ENCODE data around the gene SLIT3.
A peak's percentile ranks its signal among the peaks of the same experiment; 100 is the strongest.

The SLIT3 gene

DNA sequence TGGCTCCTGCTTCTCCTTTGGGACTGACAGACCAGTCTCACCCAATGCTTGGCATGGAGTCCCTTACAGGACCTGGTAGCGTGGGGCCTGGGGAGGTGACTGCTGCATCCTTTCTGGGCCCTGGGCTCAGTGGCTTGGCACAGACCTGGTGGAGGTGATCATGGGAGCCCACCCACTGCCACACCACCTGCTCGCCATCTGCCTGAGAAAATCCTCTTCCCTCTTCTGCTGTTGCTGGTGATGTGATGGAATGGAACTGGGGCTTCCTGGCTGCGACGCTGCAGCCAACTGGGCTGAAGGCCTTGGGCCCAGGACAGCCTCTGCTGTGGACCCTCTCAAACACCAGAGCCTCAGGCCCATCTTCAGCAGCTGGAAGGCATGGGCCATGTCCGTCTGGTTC, 599.3 kb downstream of the SLIT3 start:
- no peak for DNase-seq (ENCODE audit: low spot score)

DNA sequence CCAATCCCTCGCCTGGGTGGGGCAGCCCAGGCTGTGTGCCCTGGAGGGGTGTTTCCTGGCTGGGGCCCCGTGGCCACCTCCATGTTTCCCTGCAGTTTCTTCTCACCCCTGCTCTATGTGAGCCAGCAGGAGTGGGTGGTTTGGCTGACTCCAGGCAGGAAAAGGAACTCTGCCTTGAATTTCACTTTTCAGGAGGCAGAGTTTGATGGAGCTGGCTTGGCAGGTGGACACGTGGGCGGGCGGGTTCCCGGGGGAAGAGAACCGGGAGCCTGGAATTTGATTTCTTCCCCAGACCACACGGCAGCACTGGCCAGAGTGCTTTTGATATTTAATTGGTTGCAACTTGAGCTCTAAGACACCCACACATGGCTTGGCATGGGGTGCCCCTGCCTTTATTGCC, 601.9 kb downstream of the SLIT3 start:
- DNase-seq (ENCODE audit: low spot score): peak; percentile 86

DNA sequence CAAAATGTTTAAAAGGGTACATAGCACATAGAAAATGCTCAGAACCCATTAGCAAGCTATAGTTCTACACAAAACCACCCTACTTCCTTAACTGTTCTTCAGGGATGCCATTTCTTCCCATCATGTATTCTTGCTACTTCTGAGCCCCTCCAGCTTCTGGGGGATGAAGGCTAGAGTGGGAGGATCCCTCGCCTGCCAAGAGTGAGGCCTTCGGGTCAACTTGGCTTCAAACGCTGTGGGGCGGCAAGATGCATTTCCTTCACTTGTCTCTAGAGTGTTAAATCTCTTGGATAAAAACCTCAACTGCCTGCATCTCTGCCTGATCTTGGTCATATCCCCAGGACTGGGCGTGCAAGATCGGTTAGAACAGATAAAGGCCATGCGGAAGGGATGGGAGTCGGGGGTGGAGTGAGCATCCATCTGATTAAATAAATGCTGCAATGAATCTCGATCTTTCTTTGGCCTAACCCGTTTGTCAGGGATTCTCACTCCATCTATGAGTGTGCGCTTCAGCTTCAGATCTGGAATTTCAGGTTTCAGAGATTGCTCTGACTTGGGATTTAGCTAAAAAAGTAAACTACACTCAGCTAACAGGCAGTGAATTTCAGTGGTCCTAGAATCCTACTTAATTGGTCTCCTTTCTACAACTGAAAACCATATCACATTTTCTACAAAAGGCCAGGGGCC, 603.8 kb downstream of the SLIT3 start:
- no peak for DNase-seq (ENCODE audit: low spot score)

DNA sequence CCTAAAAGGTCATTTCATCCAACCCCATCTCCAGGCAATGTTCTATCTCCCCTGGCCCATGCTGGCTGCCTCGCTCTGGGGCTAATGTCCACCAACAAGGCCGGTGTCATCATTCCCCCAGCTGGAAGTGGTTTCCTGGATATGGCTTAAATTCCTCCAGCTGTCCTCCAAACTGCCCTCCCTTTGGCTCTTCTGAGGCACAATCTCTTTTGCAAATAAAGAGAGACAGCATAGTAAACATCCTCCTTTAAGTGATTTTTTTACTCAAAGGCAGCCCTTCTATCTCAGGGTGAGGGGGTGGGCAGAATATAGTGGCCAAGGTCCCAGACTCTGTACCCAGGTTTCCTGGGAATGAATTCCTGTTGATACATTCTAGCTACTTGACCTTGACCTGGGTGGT, 604.3 kb downstream of the SLIT3 start:
- no peak for DNase-seq (ENCODE audit: low spot score)

DNA sequence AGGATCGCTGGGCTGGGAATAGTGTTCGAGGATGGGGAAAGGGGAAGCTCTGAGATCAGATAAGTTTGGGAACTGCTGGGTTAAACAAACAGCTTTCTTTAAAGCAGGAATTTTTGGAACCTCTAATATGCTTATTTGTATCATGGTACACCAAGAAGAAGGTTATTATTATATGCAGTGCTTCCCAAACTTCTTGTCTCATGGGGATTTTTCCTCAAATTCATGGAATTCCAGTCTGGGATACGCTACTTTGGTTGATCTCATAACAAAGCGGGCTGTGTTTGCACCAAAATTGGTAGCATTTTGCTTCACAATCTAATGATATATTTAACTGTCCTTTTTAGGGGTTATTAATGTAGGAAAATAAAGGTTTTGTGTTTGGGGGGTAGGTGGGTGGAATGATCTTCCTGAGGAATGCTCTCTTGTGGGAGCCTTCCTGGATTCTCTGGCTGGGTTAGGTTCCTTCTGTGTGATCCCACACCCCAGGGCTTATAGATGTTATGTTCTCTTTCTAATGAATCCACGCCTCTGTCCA, 605.6 kb downstream of the SLIT3 start:
- no peak for DNase-seq (ENCODE audit: low spot score)

DNA sequence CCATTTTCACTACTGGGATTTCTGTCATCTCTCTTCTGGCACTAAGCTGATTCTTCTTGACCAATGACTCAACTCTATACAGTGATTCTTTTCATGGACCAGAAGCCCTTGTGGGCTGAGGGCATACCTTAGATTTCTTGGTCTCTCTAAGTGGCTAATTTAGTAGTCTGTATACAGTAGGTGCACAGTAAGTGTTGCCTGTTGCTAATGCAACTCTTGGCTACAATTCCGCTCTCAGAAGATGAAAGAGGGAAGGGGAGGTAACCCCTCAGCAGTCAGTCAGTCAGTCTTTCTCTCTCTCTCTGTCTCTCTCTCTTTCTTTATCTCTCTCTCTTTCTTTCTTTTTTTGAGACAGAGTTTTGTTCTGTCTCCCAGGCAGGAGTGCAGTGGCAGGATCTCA, 606.6 kb downstream of the SLIT3 start:
- DNase-seq (ENCODE audit: low spot score): no peak

DNA sequence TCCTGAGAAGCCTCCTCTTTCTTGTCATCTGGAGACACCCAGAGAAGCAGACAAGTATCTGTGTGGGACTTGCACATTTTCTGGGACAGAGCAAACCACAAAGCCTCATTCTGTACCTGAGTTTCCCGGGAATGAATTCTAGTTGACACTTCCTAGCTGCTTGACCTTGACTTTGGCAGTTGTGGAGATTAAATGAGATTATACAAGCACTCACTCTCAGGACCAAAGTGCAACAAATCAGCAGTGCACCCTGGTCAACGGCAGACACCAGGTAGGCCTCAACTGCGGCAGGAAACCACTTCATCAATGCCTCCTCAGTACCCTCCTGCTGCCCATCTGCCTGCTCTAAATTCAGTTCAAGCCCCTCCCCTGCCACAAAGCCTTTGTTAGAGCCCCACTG, 607.1 kb downstream of the SLIT3 start:
- DNase-seq (ENCODE audit: low spot score): no peak

DNA sequence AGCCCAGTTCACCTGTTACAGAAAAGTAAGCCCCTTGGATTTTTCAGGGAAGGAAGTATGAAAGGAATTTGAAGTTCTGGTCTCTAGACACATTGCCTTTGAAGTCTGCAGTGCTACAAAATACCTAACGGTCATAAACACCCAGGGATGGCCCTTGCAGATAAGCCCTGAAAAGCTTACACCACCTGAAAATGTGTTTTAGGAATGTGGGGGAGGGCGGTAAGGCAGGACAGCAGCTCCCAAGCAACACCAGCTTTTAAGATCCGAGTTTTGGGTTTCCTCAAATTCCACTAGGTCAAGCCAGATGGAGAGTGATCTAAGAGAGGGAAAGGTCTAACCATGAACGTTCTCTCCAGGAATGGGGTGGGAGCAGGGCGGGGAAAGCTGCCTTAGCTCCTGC, 607.6 kb downstream of the SLIT3 start:
- no peak for DNase-seq (ENCODE audit: low spot score)

DNA sequence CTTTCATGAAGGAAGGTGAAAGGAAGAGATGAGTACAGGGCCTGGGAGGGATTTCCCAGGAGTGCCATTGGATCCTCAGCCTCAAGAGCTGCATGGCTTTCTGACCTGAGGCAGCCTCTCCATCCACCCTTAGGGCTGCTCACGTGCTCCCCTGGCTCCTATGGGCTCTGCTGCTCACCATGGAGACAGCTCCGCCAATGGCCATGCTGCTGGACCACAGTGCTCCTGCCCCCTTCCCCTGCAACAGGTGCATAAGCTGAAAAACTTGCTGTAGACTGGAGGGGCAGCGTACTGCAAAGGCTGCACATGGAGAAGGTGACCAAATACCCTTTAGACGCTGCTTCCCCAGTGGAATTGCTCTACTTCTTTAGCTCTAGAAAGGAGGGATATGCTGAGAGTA, 609.0 kb downstream of the SLIT3 start:
- no peak for DNase-seq (ENCODE audit: low spot score)

DNA sequence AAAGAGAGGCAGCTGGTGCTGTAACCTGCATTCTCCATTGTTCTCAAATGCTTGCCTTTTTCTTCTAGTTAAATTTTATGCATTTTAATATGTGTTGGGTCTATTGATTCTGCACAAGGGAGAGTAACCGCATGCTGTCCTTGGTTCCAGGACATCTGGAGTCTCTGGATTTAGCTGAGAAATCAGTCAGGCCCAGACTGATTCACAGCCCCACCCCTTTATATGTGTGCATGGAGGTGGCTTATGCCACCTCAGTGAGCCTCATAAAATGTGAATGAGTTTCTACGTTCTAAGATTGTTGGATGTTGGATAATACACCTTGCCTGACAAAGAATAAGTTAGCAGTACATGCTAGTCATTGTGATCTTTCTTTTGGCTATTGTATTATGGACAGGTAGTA, 611.7 kb downstream of the SLIT3 start:
- DNase-seq (ENCODE audit: low spot score): no peak

DNA sequence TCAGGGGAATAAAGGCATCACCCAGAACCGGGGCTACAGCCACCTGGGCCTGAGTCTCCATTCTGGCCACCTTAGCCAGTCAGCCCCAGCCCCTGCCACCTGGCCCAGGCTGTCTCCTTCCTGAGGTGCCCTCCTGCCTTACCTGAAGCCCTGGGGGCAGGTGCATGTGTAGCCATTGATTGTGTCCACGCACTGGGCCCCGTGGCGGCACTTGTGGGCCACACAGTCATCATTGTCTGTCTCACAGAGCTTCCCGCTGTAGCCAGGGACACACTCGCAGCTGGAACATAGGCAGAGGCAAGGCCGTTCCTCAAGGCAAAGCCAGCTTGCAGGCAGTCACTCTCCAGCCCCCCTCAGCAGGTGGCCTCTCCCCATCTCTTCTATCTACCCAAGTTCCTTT, 614.1 kb downstream of the SLIT3 start:
- no peak for DNase-seq (ENCODE audit: low spot score)

DNA sequence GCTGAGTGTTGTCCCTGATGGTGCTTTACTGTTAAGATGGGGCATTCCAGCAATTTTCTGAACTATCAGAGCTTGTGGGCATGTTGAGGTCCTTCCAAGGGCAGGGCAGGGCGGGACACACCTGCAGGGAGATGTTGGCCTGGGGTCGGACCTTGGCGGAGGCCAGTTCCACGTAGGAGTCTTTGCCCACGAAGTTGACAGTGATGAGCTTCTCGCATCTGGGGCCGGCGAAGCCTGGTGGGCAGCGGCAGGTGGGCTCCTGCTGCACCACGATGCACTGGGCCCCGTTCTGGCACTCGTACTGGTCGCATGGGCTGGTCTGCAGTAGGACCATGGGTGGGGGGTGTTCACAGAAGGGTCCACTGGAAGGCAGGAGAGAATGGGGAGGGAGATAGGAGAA, 615.4 kb downstream of the SLIT3 start:
- DNase-seq (ENCODE audit: low spot score): no peak

DNA sequence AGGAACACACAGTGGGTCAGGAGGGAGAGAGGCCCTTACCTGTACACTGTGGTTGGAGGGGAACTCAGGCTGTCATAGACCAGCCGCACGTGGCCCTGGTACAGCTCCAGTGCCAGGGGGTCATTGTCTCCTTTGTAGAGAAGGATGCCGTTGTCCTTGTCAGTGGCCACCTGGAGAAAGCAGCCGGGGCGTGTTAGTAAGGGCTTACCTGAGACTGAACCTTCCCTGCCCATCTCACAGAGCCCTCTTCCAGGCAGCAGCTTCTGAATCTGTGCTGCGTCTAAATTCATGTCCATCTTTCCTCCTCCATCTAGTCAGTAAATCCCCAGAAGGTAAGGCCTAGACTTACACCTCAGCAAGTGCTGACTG, 617.0 kb downstream of the SLIT3 start:
- no peak for DNase-seq (ENCODE audit: low spot score)

DNA sequence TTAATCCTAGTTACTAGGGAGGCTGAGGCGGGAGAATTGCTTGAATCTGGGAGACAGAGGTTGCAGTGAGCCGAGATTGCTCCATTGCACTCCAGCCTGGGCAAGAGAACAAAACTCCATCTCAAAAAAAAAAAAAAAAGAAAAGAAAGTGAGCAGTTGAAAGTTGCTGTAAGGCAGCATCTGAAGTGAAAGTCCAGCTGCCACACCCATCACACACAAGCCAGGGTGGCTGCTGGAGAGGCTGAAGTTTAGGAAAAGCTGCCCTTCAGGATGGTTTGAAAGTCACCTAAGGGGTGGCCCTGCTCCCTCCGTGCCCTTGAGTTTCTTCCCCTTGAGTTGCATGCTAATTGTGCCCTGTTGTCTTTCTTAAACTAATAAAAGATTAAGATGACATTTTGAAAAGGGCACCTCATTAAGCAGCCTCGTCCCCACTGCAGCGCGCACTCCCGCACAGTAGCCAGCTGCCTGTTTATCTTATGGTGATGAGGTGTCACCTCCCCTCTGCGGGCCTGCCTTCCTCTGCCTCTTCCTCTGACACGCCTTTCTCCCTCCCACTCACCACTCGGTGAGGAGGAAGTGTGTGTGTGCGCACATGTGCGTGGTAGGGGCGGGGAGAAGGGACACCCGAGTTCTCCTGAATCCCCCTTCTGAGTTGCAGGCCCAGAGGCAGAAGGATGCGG, 617.6 kb downstream of the SLIT3 start:
- no peak for DNase-seq (ENCODE audit: low spot score)

DNA sequence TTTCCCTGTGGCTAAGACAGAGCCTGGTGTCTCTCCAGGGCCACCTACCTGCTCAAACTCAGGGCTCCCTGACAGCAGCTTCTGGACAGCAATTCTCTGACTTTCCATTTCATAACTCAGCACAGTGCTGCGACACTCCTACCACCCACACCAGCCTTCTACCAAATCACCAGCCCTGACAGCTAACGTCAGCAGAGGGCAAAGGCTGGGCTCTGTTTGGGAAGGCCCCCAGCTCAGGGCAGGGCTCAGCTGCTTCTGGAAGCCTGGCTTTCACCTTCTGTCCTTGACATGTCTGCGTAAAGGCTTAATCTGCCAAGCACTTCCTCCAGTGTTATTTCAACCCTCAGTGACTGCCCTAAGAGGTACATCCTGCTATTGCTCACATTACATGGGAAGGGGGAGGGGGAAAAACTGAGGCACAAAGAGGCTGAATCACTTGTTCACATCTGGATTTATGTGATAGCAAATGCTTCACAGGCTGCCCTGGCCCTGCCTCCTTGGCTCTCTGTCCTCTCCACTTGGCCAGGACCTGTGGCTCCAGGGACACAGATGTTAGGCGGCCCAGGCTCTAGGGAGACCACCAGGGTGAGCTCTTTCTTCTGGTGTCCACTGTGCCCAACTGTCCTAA, 619.3 kb downstream of the SLIT3 start:
- DNase-seq (ENCODE audit: low spot score): no peak

DNA sequence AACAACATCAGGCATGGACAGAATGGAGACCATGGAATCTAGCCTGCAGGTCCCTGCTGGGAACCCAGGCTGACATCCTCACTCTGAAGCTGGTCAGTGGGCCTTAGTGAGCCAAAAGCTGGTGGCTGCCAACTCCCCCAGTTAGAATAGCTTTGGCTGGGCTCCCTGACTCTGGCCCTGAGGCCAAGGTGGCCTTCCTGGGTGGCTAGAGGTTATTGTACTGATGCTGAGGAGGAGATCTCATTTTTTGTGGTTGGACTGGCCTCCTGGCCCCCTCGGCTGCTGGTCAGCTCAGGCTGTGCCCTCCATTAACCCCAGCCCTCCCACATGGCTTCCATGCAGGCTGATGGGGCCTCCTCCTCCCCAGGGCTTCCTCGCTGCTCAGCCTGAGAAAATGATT, 620.5 kb downstream of the SLIT3 start:
- DNase-seq (ENCODE audit: low spot score): no peak

DNA sequence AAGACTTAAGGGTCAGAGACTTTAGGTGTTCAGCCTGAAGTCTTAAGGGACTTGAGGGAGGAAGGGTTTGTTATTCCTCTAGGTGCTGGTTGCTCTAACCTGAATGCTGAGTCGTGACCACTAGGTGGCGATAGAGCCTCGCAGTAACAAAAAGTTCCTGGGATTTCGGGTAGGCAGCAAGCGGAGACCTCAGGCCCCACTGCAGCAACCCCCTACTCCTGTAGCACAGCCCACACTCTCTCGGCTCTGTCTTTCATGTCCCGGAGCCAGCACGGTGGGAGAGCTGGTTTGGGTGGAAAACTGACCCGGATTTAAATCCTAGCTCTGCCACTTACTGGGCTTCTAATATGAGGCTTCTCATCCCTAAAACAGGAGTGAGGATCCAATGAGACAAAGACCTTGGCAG, 621.4 kb downstream of the SLIT3 start:
- peak; percentile 78 for DNase-seq (ENCODE audit: low spot score)

DNA sequence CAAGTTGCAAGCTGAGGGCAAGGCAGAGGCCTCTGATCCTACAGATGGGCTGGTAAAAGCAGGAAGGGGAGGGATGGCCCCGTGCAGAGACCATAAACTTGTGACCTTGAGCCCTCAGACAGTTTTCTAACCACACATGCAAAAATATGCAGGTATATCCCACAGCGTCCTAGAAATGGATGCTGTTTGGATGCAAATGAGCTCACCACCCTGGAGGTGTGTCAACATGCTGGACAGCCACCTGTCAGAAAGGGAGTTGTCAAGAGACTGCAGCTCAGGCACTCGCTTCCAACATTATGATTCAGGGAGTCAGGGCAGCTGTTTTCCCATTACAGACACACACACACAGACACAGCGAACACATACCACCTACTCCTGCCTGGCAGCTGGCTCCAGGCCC, 624.4 kb downstream of the SLIT3 start:
- no peak for DNase-seq (ENCODE audit: low spot score)

DNA sequence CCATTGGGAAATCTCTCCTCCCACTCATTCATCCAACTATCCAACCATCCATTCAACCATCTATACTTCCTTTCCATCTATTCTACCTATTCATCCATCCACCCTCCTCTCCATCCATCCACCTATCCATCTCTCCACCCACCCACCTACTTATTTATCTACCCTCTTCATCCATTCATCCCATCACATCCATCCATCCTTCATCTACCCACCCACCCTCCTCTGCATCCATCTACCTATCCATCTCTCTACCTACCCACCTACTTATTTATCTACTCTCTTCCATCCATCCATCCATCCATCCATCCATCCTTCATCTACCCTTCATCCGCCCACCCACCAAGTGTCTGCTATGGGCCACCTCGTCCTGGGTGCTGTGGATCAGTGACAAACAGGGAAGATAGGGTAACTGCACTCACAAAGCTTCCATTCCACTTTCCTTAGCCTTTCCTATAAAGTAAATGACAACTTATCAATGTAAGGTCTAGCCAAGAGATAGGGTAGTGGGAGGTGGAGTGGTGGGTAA, 625.0 kb downstream of the SLIT3 start:
- DNase-seq (ENCODE audit: low spot score): no peak

DNA sequence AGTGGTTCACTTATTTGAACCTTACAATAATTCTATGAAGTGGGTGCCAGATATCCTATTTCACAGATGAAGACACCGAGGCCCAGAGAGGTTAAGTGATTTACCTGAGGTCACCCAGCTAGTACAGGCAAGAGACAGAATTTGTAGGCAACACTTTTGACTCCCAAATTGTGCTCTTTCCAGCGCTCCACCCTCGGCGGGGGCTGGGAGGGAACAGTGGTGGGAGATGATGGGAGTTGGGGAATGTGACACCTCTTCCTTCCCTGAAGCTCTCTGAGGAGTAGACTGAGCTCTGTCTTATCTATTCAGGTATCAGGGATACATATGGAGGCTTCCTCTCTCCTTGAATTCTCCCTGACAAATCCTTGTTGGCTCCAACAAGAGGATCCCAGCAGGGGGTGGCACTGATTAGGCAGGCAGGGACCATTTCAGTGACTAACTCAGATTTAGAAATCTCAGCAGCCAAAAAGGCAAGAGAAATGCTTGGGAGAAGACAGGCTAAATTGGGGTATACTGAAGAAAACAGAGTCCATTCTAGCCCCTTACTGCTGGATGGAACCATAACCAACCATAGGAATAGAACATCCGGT, 626.0 kb downstream of the SLIT3 start:
- DNase-seq (ENCODE audit: low spot score): no peak

DNA sequence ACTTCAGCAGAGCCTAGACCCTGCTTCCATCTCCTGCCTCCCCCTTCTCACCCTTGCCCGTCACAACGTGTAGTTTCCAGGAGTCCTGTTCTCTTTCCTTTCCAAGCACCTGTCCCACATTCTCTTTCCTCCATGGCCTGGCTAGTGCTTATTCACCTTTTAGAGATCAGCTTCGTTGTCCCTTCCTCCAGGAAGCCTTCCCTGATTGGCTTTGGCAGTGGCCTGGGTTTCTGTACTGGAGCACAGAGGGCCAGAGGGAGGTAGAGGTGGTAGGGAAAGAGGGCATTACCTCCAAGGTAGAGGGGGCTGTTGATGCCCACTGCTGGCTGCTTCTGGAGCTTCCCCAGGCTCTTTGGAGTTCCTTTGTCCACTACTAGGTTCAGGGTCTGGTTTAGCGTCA, 628.1 kb downstream of the SLIT3 start:
- no peak for DNase-seq (ENCODE audit: low spot score)

DNA sequence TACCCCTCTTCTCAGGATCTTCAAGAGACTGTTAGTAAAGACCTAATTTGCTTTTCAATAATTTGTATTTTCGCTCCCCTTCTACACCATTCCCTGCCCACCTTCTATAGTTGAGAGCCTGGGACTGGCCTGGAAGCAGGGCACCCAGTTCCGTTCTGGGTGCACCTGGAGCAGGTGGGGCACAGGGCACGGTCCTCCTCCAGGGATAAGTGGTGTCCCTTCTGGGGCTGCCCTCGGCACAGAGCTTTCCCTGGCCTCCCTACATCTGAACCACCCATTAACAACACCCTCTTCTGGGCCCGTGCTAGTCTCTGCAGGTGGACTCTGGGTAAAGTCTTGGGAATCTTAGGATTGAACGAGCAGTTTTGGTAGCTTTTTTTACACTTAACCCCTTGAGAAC, 628.9 kb downstream of the SLIT3 start:
- DNase-seq (ENCODE audit: low spot score): no peak
